GM21619 (cell line): ENCODE results near the gene JUNB.
"Not testable (repeated sequence)": the region's sequence is repeated elsewhere in the genome, so short reads cannot be mapped to it uniquely, and the experiment has no call there.

Experiments used
- ATAC-seq: cut with Tn5 transposase; IDR thresholded peaks from one replicate; pipeline ENCODE4 v1.9.1; 2021; ENCODE audit not compliant: unreplicated experiment

The JUNB gene

GRCh38 chr19:12802267-12803106, 11.2 kb downstream of the JUNB start:
- ATAC-seq = no peak

- no peak for ATAC-seq
Observed at GRCh38 chr19:12804051-12804450, 12.8 kb downstream of the JUNB start.

- ATAC-seq = peak; percentile 71
Observed at GRCh38 chr19:12806242-12807081, 15.2 kb downstream of the JUNB start, which contains the start of gene RNASEH2A. Gene RNASEH2A (plus strand): TSS chr19:12806584. CDS start chr19:12806674, 90 bp downstream.

- ATAC-seq = no peak
Observed at GRCh38 chr19:12815088-12815487, 23.8 kb downstream of the JUNB start.

- ATAC-seq = not testable (repeated sequence)
Observed at GRCh38 chr19:12817188-12817587, 25.9 kb downstream of the JUNB start.

GRCh38 chr19:12817810-12818209, 26.5 kb downstream of the JUNB start:
- ATAC-seq = not testable (repeated sequence)

- ATAC-seq = no peak
Observed at GRCh38 chr19:12821761-12822160, 30.5 kb downstream of the JUNB start.

- no peak for ATAC-seq
Observed at GRCh38 chr19:12825254-12826131, 34.2 kb downstream of the JUNB start.

- ATAC-seq = no peak
Observed at GRCh38 chr19:12828494-12828893, 37.2 kb downstream of the JUNB start.

GRCh38 chr19:12833418-12833737, 42.1 kb downstream of the JUNB start:
- ATAC-seq = no peak

GRCh38 chr19:12833738-12834565, 42.7 kb downstream of the JUNB start:
- no peak for ATAC-seq

GRCh38 chr19:12834566-12834943, 43.3 kb downstream of the JUNB start, which contains the start of gene RTBDN:
Gene RTBDN (minus strand): TSS chr19:12834579. CDS start chr19:12829979, 4,600 bp downstream.
- no peak for ATAC-seq

- no peak for ATAC-seq
Observed at GRCh38 chr19:12834976-12835757, 43.9 kb downstream of the JUNB start.

- no peak for ATAC-seq
Observed at GRCh38 chr19:12836529-12836863, 45.2 kb downstream of the JUNB start.

- no peak for ATAC-seq
Observed at GRCh38 chr19:12837225-12837624, 45.9 kb downstream of the JUNB start.

- ATAC-seq = no peak
Observed at GRCh38 chr19:12838182-12838885, 47.0 kb downstream of the JUNB start, which contains the start of gene MAST1. Gene MAST1 (plus strand): TSS chr19:12838515. CDS start chr19:12838573, 58 bp downstream.

- no peak for ATAC-seq
Observed at GRCh38 chr19:12838886-12839756, 47.8 kb downstream of the JUNB start.
